ENCODE results near the gene TTC7B.

TTC7B gene

GRCh38 chr14:90539996-90540395 lies 276.2 kb downstream of the TTC7B start:
- no peak for TF ChIP-seq FOXP2 (optimal IDR thresholded peaks at IDR 0.05; ENCODE audit: borderline replicate concordance, extremely low read depth, extremely low read length, insufficient read depth)
- TF ChIP-seq TAF1 (IDR thresholded peaks at IDR 0.05; ENCODE audit: borderline replicate concordance, insufficient read depth, low read length) = no peak
- no peak for TF ChIP-seq POLR2AphosphoS5 (IDR thresholded peaks at IDR 0.05; ENCODE audit: low read depth, low read length)
- TF ChIP-seq, protein P1, sequence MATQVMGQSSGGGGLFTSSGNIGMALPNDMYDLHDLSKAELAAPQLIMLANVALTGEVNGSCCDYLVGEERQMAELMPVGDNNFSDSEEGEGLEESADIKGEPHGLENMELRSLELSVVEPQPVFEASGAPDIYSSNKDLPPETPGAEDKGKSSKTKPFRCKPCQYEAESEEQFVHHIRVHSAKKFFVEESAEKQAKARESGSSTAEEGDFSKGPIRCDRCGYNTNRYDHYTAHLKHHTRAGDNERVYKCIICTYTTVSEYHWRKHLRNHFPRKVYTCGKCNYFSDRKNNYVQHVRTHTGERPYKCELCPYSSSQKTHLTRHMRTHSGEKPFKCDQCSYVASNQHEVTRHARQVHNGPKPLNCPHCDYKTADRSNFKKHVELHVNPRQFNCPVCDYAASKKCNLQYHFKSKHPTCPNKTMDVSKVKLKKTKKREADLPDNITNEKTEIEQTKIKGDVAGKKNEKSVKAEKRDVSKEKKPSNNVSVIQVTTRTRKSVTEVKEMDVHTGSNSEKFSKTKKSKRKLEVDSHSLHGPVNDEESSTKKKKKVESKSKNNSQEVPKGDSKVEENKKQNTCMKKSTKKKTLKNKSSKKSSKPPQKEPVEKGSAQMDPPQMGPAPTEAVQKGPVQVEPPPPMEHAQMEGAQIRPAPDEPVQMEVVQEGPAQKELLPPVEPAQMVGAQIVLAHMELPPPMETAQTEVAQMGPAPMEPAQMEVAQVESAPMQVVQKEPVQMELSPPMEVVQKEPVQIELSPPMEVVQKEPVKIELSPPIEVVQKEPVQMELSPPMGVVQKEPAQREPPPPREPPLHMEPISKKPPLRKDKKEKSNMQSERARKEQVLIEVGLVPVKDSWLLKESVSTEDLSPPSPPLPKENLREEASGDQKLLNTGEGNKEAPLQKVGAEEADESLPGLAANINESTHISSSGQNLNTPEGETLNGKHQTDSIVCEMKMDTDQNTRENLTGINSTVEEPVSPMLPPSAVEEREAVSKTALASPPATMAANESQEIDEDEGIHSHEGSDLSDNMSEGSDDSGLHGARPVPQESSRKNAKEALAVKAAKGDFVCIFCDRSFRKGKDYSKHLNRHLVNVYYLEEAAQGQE (IDR thresholded peaks at IDR 0.05; ENCODE audit: insufficient read depth in 1 of 2, low read depth in 2 of 2, low read length in 2 of 2) = no peak
- no peak for TF ChIP-seq SIN3A (IDR thresholded peaks at IDR 0.05; ENCODE audit: borderline replicate concordance, insufficient read depth, low read length)

DNA sequence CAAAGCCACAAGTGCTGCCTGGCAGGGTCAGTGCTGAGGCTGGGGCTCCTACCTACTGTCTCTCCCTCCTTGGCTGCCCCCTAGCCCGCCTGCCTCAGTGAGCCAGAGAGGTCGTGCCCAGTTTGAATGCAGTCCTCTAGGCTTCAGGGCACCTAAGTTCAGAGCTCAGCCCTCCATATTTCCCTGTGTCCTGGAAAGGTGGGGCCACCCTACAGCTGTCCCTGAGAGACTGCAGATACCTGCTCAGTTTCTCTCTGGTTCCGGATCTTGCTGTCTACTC lies 276.8 kb downstream of the TTC7B start:
- TF ChIP-seq, protein P1 (IDR thresholded peaks at IDR 0.05; ENCODE audit: insufficient read depth in 1 of 2, low read depth in 2 of 2, low read length in 2 of 2) = no peak
- TF ChIP-seq TAF1 (IDR thresholded peaks at IDR 0.05; ENCODE audit: borderline replicate concordance, insufficient read depth, low read length) = no peak
- TF ChIP-seq POLR2AphosphoS5 (IDR thresholded peaks at IDR 0.05; ENCODE audit: low read depth, low read length) = no peak
- no peak for TF ChIP-seq FOXP2 (optimal IDR thresholded peaks at IDR 0.05; ENCODE audit: borderline replicate concordance, extremely low read depth, extremely low read length, insufficient read depth)
- TF ChIP-seq SIN3A (IDR thresholded peaks at IDR 0.05; ENCODE audit: borderline replicate concordance, insufficient read depth, low read length) = no peak

- TF ChIP-seq POLR2AphosphoS5 (IDR thresholded peaks at IDR 0.05; ENCODE audit: low read depth, low read length) (no peak), TAF1 (IDR thresholded peaks at IDR 0.05; ENCODE audit: borderline replicate concordance, insufficient read depth, low read length) (no peak), FOXP2 (optimal IDR thresholded peaks at IDR 0.05; ENCODE audit: borderline replicate concordance, extremely low read depth, extremely low read length, insufficient read depth) (no peak), SIN3A (IDR thresholded peaks at IDR 0.05; ENCODE audit: borderline replicate concordance, insufficient read depth, low read length) (no peak)
- TF ChIP-seq, protein P1 (IDR thresholded peaks at IDR 0.05; ENCODE audit: insufficient read depth in 1 of 2, low read depth in 2 of 2, low read length in 2 of 2) = no peak
These were observed 277.3 kb downstream of the TTC7B start for GRCh38 chr14:90538716-90539495.

DNA sequence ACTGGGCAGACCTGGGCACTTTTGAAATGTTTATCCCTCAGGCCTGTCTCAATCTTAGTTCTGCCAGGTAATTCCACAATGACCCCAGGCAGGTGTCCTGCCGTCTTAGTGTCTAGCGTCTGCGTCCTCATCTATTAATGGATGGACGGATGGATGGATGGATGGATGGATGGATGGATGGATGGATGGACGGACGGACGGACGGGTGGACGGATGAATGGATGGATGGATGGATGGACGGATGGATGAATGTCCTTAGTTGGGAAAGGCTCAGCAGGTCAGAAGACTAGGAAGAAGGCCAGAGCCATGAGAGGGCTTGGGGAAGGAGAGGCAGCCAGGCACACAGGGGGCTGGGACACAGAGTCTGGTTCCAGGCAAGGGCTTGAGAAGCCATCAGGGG lies 278.1 kb downstream of the TTC7B start:
- no peak for TF ChIP-seq FOXP2 (optimal IDR thresholded peaks at IDR 0.05; ENCODE audit: borderline replicate concordance, extremely low read depth, extremely low read length, insufficient read depth)
- TF ChIP-seq, protein P1 (IDR thresholded peaks at IDR 0.05; ENCODE audit: insufficient read depth in 1 of 2, low read depth in 2 of 2, low read length in 2 of 2) = no peak
- TF ChIP-seq SIN3A (IDR thresholded peaks at IDR 0.05; ENCODE audit: borderline replicate concordance, insufficient read depth, low read length) = no peak
- no peak for TF ChIP-seq TAF1 (IDR thresholded peaks at IDR 0.05; ENCODE audit: borderline replicate concordance, insufficient read depth, low read length)
- TF ChIP-seq POLR2AphosphoS5 (IDR thresholded peaks at IDR 0.05; ENCODE audit: low read depth, low read length) = no peak
